ENCODE measurements around the gene SOWAHD.
"Not testable (repeated sequence)": the region's sequence is repeated elsewhere in the genome, so short reads cannot be mapped to it uniquely, and the experiment has no call there.

The SOWAHD gene, protein sequence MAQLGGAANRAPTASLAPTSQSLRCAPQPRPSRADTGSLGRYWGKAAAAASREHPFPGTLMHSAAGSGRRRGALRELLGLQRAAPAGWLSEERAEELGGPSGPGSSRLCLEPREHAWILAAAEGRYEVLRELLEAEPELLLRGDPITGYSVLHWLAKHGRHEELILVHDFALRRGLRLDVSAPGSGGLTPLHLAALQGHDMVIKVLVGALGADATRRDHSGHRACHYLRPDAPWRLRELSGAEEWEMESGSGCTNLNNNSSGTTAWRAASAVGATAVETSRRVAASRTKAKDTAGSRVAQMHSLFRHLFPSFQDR

DNA sequence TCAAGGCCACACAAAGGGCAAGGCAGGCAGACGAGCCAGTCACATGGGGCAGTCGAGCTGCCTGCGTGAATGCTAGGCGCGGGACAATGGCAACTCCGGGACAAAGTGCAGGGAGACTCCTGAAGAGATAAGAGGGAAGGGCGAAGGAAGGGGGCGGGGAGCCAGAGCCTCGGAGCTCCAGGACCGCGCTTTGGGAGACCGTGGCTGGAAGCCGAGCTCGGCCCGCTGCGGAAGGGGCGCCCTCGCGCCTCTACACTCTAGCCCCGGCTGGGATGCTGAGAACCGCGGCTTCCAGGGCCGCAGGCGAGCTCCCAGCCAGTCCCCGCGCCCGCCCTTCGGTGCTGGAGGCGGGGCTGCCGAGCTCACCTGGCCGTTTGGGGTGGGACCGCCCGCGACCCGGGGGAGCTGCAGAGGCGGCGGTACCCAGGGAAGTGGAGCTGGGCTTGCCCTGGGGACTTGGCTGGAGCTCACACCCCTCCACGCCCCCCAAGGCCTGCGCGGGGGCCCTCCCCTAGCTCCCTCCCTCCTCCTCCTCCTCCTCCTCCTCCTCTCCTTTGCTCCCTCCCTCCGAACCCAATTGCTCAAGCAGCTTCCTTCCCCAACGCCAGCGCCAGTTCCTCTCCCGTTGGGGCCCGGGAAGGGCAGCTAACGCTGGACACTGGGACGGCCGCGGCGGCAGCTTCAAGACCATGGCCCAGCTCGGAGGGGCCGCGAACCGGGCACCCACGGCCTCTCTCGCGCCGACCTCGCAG lies at the start of gene SOWAHD:
SOWAHD (plus strand) TSS at position 610 of the 752 bp plus-strand sequence; CDS start at position 690, 80 bp downstream.
- DNase-seq = no peak

DNA sequence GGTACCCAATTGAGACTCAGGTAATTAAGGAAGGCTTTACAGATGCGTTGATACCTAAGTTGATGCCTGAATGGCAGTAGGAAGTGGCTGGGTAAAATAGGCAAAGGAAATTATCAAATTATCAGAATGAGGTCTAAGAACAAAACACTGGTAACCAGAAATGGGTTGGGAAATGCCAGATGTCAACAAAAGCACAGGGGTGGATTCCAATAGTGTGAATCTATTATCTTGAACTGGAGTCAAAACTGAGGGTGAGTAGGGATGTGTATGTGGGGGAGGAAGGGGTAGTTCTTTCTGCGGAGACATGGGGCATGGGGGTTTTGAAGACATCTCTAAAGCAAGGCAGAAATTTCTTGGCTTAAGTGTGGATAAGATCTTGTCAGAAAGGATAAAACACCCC lies 49.5 kb upstream of the SOWAHD start:
- DNase-seq = no peak

DNA sequence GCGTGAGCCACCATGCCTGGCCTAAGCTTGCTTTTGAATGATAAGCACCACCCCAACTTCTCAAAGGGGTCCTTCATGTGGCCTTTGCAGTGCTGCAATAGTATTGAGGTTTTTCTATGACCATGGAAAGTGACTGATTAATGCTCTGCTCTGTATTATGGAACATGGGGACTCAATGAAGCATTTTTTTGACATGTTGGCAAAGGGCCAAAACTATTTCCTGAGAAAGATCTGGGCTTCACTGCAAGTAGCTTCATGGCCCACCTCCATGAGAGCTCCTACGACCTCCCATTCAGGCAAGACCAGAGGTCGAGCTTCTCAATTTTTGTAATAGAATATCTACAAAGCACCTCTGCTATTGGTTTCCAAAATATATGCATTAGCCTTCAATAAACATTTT lies 48.8 kb upstream of the SOWAHD start:
- no peak for DNase-seq

DNA sequence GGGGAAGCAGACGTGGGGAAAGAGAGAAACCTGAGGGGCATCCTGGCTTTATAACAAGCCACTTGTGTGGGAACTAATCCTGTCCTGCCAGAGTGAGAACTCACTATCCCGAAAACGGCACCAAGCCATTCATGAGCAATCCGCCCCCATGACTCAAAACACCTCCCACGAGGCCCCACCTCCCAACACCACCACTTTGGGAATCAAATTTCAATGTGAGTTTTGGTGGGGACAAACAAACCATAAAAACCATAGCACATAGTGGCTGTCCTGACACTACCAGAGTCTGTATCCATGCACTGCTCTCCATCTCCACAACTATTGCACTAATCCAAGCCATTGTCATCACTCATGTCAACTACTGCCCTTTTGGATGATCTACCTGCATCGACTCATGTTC lies 36.9 kb upstream of the SOWAHD start:
- no peak for DNase-seq

DNA sequence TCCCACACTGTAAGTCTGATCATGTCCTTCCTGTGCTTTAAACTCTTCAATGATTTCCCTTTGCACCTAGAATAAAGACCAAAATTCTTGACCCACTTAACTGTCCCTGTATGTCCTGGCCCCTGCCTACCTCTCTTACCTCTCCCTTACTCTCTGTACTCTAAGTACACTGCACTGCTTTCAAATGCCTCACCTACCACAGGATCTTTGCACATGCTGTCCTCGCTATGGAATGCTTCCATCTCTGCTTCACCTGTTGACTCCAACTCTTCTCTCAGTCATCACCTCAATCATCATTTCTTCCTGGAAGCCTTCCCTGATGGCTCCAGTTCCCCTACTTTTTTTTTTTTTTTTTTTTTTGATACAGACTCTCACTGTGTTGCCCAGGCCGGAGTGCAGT lies 36.5 kb upstream of the SOWAHD start:
- no peak for DNase-seq

DNA sequence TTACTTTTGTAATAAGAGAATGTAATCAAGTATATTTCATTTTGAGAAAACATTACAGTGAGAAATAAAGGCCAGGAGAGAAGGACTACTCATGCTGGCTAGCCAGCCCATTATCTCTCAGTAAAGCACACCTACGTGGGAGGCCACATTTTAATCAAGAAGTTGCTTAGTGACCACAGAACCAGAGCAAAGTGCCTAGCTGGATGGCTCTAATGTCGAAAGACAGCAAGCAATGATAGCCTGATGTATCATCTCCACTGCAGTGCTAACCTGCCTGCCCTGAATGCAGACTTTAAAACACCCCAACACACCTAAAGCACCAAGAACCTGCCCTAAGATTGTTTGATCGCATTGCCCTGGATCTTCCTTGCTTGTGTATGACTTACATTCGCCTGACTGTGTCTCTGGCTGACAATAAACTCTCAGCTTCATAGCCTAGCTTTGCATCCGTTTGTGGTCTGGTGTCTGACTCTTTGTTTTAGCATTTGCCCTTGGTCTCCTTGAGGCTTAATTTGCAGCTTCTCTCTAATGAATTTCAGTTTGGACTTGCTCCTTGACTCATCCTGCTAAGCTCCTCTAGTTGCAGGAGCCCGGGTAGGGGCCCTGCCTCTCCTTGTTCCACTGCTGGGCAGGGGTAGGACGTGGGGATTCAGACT lies 31.4 kb upstream of the SOWAHD start:
- DNase-seq = no peak

DNA sequence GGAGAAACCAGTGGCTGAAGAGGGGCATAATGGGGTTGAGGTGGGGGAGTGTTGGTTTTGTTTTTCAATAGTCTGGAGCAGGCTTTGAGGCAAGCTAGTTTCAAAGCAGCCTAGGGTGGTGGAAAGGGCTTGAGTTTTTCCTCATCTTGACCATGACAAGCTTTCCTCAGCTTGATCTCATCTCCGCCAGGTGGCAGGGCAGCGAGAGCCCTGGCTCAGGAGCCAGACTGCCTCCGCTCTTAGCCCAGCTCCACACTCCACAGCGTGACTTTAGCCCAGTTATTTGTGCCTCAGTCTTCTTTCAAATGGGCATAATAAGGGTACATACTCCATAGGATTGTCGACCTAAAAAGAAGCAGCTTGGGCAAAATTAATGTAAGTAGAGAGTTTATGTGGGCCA lies 29.9 kb upstream of the SOWAHD start:
- DNase-seq = no peak

DNA sequence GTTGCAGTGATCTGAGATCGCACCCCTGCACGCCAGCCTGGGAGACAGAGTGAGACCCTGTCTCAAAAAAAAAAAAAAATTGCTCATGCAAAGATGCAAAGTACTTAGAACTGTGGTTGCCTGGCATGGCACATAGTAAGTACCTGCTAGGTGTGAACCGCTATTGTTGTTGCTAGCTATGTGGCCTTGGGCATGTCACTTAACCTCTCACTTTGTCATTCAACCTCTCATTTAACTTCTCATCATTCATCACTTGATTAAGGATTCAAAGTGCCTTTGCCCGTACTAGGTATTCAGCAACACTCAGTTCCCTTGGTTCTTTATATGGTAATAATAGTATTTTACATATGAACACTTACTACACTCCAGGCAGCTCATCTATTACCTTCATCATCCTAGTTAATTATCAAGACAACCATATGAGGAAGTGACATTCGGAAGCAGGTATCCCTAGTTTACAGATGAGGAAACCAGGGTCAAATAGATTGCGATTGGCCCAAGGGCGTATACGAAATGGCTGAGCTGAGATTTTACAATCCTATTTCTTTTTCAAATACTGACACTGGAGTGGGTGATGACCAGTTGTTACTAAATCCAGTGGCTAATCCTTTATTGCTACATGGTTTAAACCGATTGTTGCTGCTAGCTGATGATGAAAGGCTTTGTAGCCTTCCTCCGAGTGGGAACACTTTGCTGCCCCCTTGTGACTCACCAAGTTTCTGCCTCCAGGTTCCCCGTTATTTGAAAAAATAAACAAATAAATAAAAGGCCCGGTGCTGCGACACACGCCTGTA lies 28.8 kb upstream of the SOWAHD start:
- no peak for DNase-seq

DNA sequence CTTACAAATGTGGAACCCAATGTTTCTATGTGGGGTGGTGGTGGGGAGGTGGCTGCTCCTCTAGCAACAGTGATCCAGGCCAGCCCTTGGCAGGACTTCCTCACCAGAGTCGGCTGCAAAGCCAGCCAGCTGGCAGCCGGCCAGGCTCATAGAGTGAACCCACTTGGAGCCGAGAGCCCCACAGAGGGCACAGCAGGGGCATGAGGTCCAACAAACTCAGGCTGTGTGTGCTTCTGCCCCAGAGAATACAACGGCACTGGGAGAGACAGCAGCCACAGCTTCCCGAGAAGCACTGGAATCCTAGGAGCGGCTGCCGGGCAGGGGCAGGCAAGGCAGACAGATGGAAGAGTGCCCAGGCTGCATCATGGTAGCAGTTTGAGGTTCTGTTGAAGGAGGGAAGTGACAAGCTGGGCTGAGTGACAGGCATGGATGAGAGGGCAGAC lies 23.5 kb upstream of the SOWAHD start:
- peak; percentile 50 for DNase-seq

DNA sequence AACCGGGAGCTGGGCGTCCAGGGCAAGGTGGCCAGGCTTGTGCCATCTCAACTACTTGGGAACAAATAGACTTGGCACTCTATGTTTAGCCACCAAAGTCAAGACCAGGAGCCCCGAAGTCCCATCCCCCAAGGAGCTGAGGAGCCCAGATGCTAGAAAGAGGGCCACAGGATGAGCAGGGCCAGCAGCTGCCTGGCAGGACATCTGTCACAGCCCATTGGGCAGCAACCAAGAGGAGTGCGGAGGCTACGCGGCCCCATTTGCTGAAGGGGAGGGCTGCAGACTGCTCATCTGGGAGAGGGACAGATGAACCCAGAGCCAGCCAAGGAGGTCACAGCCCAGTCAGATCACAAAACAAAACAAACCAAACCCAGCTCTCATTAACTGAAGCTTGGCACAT lies 22.9 kb upstream of the SOWAHD start:
- DNase-seq = no peak

DNA sequence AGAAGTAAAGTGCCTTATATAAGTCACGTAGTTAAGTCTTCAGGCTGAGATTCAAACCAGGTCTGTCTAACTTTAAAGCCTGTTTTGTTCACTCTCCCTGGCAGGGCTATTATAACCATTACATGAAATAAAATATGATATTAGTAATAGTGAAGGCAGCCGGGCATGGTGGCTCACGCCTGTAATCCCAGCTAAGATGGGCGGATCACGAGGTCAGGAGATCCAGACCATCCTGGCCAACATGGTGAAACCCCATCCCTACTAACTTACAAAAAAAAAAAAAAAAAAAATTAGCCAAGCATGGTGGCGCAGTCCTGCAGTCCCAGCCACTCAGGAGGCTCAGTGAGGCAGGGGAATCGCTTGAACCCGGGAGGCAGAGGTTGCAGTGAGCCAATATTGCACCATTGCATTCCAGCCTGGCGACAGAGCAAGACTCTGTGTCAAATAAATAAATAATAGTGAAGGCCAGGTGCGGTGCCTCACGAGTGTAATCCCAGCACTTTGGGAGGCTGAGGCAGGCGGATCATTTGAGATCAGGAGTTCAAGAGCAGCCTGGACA lies 22.1 kb upstream of the SOWAHD start:
- DNase-seq = no peak

DNA sequence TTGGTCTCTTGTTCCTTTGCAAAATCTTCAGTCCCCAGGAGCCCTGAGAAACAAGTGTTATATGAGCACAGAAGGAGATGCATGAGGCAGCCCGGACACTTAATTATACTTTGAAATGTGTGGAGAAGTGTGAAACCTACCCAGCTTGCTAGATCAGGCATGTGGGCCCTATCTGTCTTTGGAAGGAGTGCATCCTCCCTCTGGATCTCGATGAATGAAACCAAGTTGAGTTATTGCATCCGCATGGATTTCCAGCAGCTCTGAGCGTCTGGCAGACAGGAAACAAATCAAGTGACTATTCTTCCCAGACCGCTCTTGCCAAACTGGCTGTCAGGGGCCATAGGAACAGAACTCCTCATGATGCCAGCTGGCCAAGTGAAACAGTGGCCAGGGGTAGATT lies 19.6 kb upstream of the SOWAHD start:
- DNase-seq = no peak

DNA sequence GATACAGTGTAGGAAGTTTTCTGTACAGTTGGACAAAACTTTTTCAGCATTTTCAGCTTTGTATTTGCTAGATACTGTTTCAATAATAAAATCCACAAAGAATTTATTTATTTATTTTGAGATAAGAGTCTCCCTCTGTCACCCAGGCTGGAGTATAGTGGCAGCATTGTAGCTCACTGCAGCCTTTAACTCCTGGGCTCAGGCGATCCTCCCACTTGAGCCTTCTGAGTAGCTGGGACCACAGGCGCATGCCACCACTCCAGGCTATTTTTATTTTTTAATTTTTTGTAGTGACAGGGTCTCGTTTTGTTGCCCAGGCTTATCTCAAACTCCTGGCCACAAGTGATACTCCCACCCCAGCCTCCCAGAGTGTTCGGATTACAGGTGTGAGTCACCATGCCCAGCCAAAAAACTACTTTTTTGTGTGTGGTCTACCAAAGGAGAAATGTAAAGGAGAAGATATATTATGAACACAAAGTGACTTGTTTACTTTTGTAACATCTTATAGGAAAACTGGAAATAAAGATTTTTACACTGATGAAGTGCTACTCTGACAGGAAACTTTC lies 13.0 kb upstream of the SOWAHD start:
- no peak for DNase-seq

DNA sequence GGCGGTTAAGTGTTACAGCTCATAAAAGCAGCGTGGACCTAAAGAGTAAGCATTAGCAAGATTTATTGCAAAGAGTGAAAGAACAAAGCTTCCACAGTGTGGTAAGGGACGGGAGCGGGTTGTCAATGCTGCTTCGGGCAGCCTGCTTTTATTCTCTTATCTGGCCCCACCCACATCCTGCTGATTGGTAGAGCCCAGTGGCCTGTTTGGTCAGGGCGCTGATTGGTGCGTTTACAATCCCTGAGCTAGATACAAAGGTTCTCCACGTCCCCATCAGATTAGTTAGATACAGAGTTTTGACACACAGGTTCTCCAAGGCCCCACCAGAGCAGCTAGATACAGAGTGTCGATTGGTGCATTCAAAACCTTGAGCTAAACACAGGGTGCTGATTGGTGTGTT lies 8.3 kb upstream of the SOWAHD start:
- DNase-seq = not testable (repeated sequence)

DNA sequence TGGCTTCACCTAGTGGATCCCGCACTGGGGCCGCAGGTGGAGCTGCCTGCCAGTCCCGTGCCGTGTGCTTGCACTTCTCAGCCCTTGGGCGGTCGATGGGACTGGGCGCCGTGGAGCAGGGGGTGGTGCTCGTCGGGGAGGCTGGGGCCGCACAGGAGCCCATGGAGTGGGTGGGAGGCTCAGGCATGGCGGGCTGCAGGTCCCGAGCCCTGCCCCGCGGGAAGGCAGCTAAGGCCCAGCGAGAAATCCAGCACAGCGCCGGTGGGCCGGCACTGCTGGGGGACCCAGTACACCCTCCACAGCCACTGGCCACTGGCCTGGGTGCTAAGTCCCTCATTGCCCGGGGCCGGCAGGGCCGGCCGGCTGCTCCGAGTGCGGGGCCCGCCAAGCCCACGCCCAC lies 7.6 kb upstream of the SOWAHD start:
- not testable (repeated sequence) for DNase-seq

DNA sequence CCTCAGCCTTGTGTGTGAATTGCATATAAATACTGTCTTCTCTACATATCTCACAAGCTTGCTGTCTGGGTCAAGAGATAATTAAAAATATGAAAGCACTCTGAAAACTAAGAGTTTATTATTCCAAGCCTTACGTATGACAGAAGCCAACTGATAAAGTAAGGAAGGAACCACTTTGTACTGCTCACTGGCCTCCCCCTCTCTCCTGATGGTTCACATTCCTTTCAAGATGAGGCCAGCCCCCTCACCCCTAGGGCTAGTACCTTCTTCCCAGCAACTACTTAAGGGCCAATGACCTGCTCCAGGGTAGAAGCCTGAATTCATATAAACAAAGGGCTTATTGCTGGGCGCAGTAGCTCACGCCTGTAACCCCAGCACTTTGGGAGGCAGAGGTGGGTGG lies 5.4 kb upstream of the SOWAHD start:
- no peak for DNase-seq

DNA sequence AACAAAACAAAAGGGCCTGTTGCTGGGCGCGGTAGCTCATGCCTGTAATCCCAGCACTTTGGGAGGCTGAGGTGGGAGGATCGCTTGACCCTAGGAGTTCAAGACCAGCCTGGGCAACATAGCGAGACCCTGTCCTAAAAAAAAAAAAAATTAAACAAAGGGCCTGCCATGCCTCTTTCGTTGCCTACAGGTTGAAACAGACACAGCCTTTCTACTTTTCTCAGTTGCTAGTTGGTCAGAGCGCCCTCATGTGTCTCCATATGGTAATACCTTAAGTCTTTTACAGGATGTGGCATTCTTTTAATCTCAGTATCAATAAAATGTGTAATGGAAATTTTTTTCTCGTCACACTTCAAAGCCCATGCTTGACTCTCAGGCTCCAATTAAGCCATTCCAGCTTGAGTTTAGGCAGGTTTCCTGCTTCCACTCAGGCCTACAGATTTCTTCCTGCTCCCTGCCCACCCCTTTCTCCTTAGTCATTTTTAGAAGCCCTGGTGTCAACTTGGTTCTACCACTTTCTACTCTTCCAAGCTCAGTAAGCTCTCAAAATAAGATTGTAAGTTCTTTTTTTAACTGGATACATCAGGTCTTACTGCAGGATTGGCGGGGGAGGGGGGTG lies 4.6 kb upstream of the SOWAHD start:
- DNase-seq = peak; percentile 41

DNA sequence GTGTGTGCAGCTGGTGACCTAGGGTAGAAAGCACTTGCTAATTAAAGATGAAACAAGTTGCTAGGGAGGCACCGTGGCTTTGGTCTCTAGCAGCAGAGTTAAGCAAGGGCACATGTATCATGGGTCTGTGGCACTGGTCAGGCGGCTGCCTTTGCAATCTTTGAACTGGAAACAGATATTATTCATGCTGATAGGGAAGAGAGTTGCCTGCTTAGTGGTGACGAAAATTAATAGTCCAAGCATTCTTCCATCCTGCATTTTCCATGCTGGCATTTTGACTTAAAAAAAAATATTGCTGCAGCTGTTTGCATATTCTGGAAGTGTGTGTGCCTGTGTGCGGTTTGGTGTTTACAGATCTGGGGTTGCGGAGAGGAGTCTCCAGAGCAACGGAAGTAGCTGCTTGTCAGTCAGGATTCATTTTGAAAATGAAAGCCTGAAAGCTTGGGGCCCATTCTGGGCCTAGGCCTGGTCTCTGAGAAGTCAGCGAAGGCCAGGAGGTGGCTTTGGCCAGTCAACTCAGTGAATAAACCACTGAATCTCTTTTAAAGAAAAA lies 2.3 kb upstream of the SOWAHD start:
- DNase-seq = no peak

DNA sequence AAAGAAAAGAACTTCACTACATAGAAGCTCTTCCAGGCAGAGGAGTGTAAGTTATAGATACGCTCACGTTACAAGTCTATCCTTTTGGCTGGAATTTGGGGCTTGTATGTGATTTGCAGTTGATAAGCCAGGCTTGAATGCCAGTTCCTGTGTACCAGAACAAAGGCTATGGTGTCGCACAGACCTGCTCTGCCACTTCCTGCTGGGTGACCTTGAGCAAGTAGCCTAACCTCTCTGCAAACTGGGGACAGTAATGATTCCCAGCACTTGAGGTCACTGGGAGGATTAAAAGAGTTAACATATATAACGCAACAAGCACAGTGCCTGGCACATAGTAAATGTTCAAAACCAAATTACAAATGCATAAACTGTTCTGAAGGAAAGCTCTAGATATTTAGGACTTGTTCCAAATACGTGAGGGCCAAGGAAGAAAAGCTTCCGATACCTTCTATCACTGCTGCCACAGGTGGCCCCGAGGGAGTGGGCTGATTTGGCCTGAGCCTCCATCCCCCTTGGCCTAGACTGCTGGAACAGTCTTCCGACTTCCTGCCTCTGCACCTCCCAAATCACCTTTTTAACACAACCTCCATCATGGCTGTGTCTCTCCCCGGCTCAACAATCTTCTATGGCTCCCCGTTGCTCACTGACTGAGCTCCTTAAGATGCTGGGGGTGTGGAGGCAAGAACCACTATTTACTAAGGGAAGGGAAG lies 1.3 kb upstream of the SOWAHD start:
- no peak for DNase-seq

DNA sequence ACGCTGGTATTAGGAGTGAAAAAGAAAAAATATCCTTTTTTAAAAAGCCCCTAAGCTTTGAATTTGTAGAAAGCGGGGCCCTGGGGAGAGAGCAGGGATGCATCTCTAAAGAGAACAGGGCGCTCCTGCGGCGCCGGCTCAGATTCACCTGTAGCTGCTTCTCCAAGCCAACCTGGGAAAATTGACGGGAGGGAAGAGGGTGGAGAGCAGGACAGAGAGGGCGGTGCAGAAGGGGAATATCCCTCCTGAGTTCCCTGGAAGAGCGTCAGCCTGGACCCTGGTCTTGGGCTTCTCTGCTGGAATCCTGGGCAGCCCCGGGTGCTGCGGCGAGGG lies 776 bp upstream of the SOWAHD start:
- DNase-seq = no peak

DNA sequence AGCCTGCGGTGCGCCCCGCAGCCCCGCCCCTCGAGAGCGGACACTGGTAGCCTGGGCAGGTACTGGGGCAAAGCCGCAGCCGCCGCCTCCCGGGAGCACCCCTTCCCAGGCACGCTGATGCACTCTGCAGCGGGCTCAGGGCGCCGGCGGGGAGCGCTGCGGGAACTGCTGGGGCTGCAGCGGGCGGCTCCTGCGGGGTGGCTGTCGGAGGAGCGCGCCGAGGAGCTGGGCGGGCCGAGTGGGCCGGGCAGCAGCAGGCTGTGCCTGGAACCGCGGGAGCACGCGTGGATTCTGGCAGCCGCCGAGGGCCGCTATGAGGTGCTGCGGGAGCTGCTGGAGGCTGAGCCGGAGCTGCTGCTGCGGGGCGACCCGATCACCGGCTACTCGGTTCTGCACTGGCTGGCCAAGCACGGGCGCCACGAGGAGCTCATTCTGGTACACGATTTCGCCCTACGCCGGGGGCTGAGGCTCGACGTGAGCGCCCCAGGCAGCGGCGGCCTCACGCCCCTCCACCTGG lies 401 bp downstream of the SOWAHD start:
- DNase-seq = no peak
